Activated CD8-positive, alpha-beta memory T cell treated with anti-CD3 and anti-CD28 coated beads, Interleukin-2, amount 10 ng/mL, durations not matched to agents 7 days and 5 days (primary cell): ENCODE measurements around the gene BEND7. TPM values are rescaled to one million over a fixed set of nuclear protein-coding genes. Genes with fewer than 3 reads are reported as not detected.
A peak's percentile ranks its signal among the peaks of the same experiment; 100 is the strongest.
"Not testable (repeated sequence)": the region's sequence is repeated elsewhere in the genome, so short reads cannot be mapped to it uniquely, and the experiment has no call there.

ENCODE experiments used
- ATAC-seq: fragments of 150-1000 bp; cut with Tn5 transposase; one replicate; pipeline ENCODE4 v1.10.0; 2021; ENCODE audit warnings: moderate library complexity
- CTCF ChIA-PET: fragments of 350-600 bp; sonication (Branson Sonifier 250); formaldehyde crosslinking; loops from one replicate; lab custom pipeline; 2021; ENCODE audit warnings: antibody characterized with exemption; lab: Charles Lee
- DNase-seq: peaks from one replicate; pipeline ENCODE4 v3.0.0-alpha.2; 2020
- H3K27ac Mint-ChIP-seq: one replicate; pipeline ENCODE4 v1.8.0; 2021; ENCODE audit warnings: mild to moderate bottlenecking, mixed read lengths
- H3K27me3 Mint-ChIP-seq: one replicate; pipeline ENCODE4 v1.8.0; 2021; ENCODE audit warnings: mixed read lengths
- H3K36me3 Mint-ChIP-seq: one replicate; pipeline ENCODE4 v1.8.0; 2021; ENCODE audit warnings: mild to moderate bottlenecking, mixed read lengths
- H3K4me1 Mint-ChIP-seq: one replicate; pipeline ENCODE4 v1.8.0; 2021; ENCODE audit warnings: mixed read lengths
- H3K4me3 Mint-ChIP-seq: one replicate; pipeline ENCODE4 v1.8.0; 2021; ENCODE audit warnings: mild to moderate bottlenecking, moderate library complexity, mixed read lengths
- H3K9me3 Mint-ChIP-seq: one replicate; pipeline ENCODE4 v1.8.0; 2022; ENCODE audit warnings: low read depth, mixed read lengths
- total RNA-seq, 2 experiments: library from RNA; stranded (reverse); gene quantifications; one replicate each; pipeline ENCODE4 v1.2.3, GENCODE V29; 2021

The BEND7 gene
- total RNA-seq, 2 experiments from 2014 or later, result not detected

GRCh38 chr10:13449296-13449695 lies 79.5 kb downstream of the BEND7 start:
- Mint-ChIP-seq H3K27ac (no peak overlapping the region), H3K4me1 (peaks cover 3% of the 10 kb centered on the region), H3K36me3 (no peaks in the 10 kb centered on the region), H3K9me3 (no peaks in the 10 kb centered on the region), H3K27me3 (peaks cover 22% of the 10 kb centered on the region), H3K4me3 (no peak overlapping the region)
- DNase-seq, result no peak
- no peak for ATAC-seq
- CTCF ChIA-PET, result interaction anchor here (1.4 kb wide), 1 partner anchor 9 kb away, joined by 8 read pairs; no protein-coding TSS in a partner anchor

GRCh38 chr10:13448216-13448615 lies 80.6 kb downstream of the BEND7 start:
- H3K27me3 Mint-ChIP-seq, result peaks cover 14% of the 10 kb centered on the region
- H3K4me3 Mint-ChIP-seq, result no peak overlapping the region
- DNase-seq (no peak), ATAC-seq (no peak)
- H3K4me1 Mint-ChIP-seq, result no peaks in the 10 kb centered on the region
- no peak overlapping the region for H3K27ac Mint-ChIP-seq
- H3K9me3 Mint-ChIP-seq, result no peaks in the 10 kb centered on the region
- CTCF ChIA-PET, result no interaction called here
- H3K36me3 Mint-ChIP-seq, result no peaks in the 10 kb centered on the region

GRCh38 chr10:13445656-13446400 lies 83.0 kb downstream of the BEND7 start:
- no peak overlapping the region for H3K4me3 Mint-ChIP-seq
- ATAC-seq (no peak), DNase-seq (no peak)
- no peak overlapping the region for H3K27ac Mint-ChIP-seq
- H3K27me3 Mint-ChIP-seq, result peaks cover 31% of the 10 kb centered on the region
- no peaks in the 10 kb centered on the region for H3K9me3 Mint-ChIP-seq
- no peaks in the 10 kb centered on the region for H3K36me3 Mint-ChIP-seq
- no peaks in the 10 kb centered on the region for H3K4me1 Mint-ChIP-seq
- CTCF ChIA-PET, result no interaction called here

- ATAC-seq (no peak), DNase-seq (no peak)
- Mint-ChIP-seq H3K9me3 (no peaks in the 10 kb centered on the region), H3K27me3 (peaks cover 44% of the 10 kb centered on the region), H3K4me1 (peaks cover 7% of the 10 kb centered on the region), H3K27ac (no peak overlapping the region), H3K36me3 (no peaks in the 10 kb centered on the region), H3K4me3 (no peak overlapping the region)
- CTCF ChIA-PET, result interaction anchor here (0.8 to 3.1 kb wide), 3 partner anchors 12 to 76 kb away, joined by 3 to 37 read pairs (median 3); no protein-coding TSS in a partner anchor
Observed at GRCh38 chr10:13441476-13441875, 87.3 kb downstream of the BEND7 start.

- Mint-ChIP-seq H3K27me3 (peaks cover 49% of the 10 kb centered on the region), H3K9me3 (no peaks in the 10 kb centered on the region), H3K4me3 (peak overlapping the region; percentile 21), H3K27ac (no peak overlapping the region), H3K4me1 (peaks cover 7% of the 10 kb centered on the region), H3K36me3 (no peaks in the 10 kb centered on the region)
- DNase-seq (peak; percentile 60), ATAC-seq (peak; percentile 92)
- CTCF ChIA-PET, result interaction anchor here (0.9 to 3.1 kb wide), 15 partner anchors 9 to 341 kb away, joined by 3 to 37 read pairs (median 3); partner anchors contain the start of genes MCM10 and OPTN
Observed at GRCh38 chr10:13440185-13441061, 88.4 kb downstream of the BEND7 start.

GRCh38 chr10:13439313-13440184 lies 89.3 kb downstream of the BEND7 start:
- CTCF ChIA-PET, result interaction anchor here (0.9 to 3.1 kb wide), 11 partner anchors 10 to 340 kb away, joined by 3 to 37 read pairs (median 3); partner anchors contain the start of genes MCM10 and OPTN
- Mint-ChIP-seq H3K27me3 (peaks cover 50% of the 10 kb centered on the region), H3K9me3 (no peaks in the 10 kb centered on the region), H3K27ac (no peak overlapping the region), H3K4me1 (peaks cover 7% of the 10 kb centered on the region), H3K36me3 (no peaks in the 10 kb centered on the region), H3K4me3 (peak overlapping the region; percentile 21)
- ATAC-seq (no peak), DNase-seq (no peak)

- no peak overlapping the region for H3K27ac Mint-ChIP-seq
- CTCF ChIA-PET, result no interaction called here
Observed at GRCh38 chr10:13437026-13437555, 91.7 kb downstream of the BEND7 start.

GRCh38 chr10:13427943-13428342 lies 100.9 kb downstream of the BEND7 start:
- H3K4me1 Mint-ChIP-seq, CTCF ChIA-PET, H3K9me3 Mint-ChIP-seq, DNase-seq, ATAC-seq, H3K36me3 Mint-ChIP-seq, H3K4me3 Mint-ChIP-seq, H3K27ac Mint-ChIP-seq: not testable (repeated sequence)
- peaks cover 18% of the 10 kb centered on the region for H3K27me3 Mint-ChIP-seq

More at GRCh38 chr10:13437026-13437555, 91.7 kb downstream of the BEND7 start:
- Mint-ChIP-seq H3K4me1 (peaks cover 7% of the 10 kb centered on the region), H3K27me3 (peaks cover 42% of the 10 kb centered on the region), H3K4me3 (no peak overlapping the region), H3K36me3 (no peaks in the 10 kb centered on the region), H3K9me3 (no peaks in the 10 kb centered on the region)
- DNase-seq (no peak), ATAC-seq (no peak)

- Mint-ChIP-seq H3K27ac (no peak overlapping the region), H3K9me3 (no peaks in the 10 kb centered on the region), H3K36me3 (no peaks in the 10 kb centered on the region), H3K4me1 (no peaks in the 10 kb centered on the region), H3K27me3 (peaks cover 15% of the 10 kb centered on the region), H3K4me3 (no peak overlapping the region)
- CTCF ChIA-PET, result no interaction called here
- ATAC-seq (no peak), DNase-seq (no peak)
Observed at GRCh38 chr10:13425397-13425796, 103.4 kb downstream of the BEND7 start.

GRCh38 chr10:13422800-13423199 lies 106.0 kb downstream of the BEND7 start:
- no peak overlapping the region for H3K4me3 Mint-ChIP-seq
- H3K9me3 Mint-ChIP-seq, result no peaks in the 10 kb centered on the region
- no peak for ATAC-seq
- H3K36me3 Mint-ChIP-seq, result no peaks in the 10 kb centered on the region
- H3K4me1 Mint-ChIP-seq, result no peaks in the 10 kb centered on the region
- no peak for DNase-seq
- no peak overlapping the region for H3K27ac Mint-ChIP-seq
- peaks cover 15% of the 10 kb centered on the region for H3K27me3 Mint-ChIP-seq
- CTCF ChIA-PET, result no interaction called here

GRCh38 chr10:13421382-13421917 lies 107.4 kb downstream of the BEND7 start:
- no peaks in the 10 kb centered on the region for H3K9me3 Mint-ChIP-seq
- no peak overlapping the region for H3K27ac Mint-ChIP-seq
- ATAC-seq, result no peak

GRCh38 chr10:13420532-13421307 lies 108.1 kb downstream of the BEND7 start:
- no peaks in the 10 kb centered on the region for H3K9me3 Mint-ChIP-seq
- no peaks in the 10 kb centered on the region for H3K4me1 Mint-ChIP-seq
- CTCF ChIA-PET, result no interaction called here

More at GRCh38 chr10:13421382-13421917, 107.4 kb downstream of the BEND7 start:
- Mint-ChIP-seq H3K4me3 (no peak overlapping the region), H3K4me1 (no peaks in the 10 kb centered on the region), H3K36me3 (no peaks in the 10 kb centered on the region), H3K27me3 (peaks cover 15% of the 10 kb centered on the region)
- CTCF ChIA-PET, result no interaction called here
- DNase-seq, result no peak

More at GRCh38 chr10:13420532-13421307, 108.1 kb downstream of the BEND7 start:
- H3K27me3 Mint-ChIP-seq, result peaks cover 8% of the 10 kb centered on the region
- ATAC-seq, result no peak
- no peak for DNase-seq
- no peak overlapping the region for H3K27ac Mint-ChIP-seq
- H3K4me3 Mint-ChIP-seq, result no peak overlapping the region
- no peaks in the 10 kb centered on the region for H3K36me3 Mint-ChIP-seq
